A673 (cell line): ENCODE results near the gene NASP.

Experiments used
- CTCF ChIP-seq: fragments of 300-800, 200-600 bp; sonication (generic); conservative IDR thresholded peaks from 2 replicates; pipeline ENCODE4 v1.5.1; 2017; ENCODE audit warnings: low read depth, mild to moderate bottlenecking, antibody characterized with exemption, low read length, moderate library complexity, mixed read lengths
- EZH2 ChIP-seq: fragments of 200-600 bp; sonication (generic); IDR thresholded peaks from 2 replicates; pipeline ENCODE4 v1.6.1; 2017; ENCODE audit warnings: borderline replicate concordance, low read depth, mild to moderate bottlenecking, mixed read lengths, antibody characterized with exemption, low read length; ENCODE audit not compliant: poor library complexity, severe bottlenecking

- TF ChIP-seq EZH2 (no peak), CTCF (no peak)
Observed at GRCh38 chr1:45589861-45590260, 6.0 kb downstream of the NASP start.
